SU-DHL-6 (cell line): ENCODE results near the gene PFKFB2.

Source experiments
- H2AFZ ChIP-seq: fragments of 200-600 bp; sonication (generic); 2 replicates; pipeline ENCODE4 v1.6.1; 2014; ENCODE audit warnings: low read depth, mild to moderate bottlenecking, moderate library complexity, mixed read lengths, antibody characterized with exemption, low read length; ENCODE audit not compliant: severe bottlenecking
- H3F3A ChIP-seq: fragments of 200-600 bp; shearing (Covaris generic); 2 replicates; pipeline ENCODE4 v1.6.0; 2016; ENCODE audit warnings: antibody characterized with exemption, mild to moderate bottlenecking; ENCODE audit not compliant: insufficient read depth
- H3K27ac ChIP-seq: fragments of 200-600 bp; sonication (generic); 2 replicates; pipeline ENCODE4 v1.5.1; 2016; ENCODE audit warnings: low read depth, mild to moderate bottlenecking, low read length, moderate library complexity, mixed read lengths
- H3K27me3 ChIP-seq: fragments of 200-600 bp; sonication (generic), shearing (Covaris generic); 2 replicates; pipeline ENCODE4 v1.6.0; 2014; ENCODE audit warnings: mild to moderate bottlenecking, low read length
- H3K36me3 ChIP-seq: fragments of 200-600 bp; sonication (generic); 2 replicates; pipeline ENCODE4 v1.6.1; 2014; ENCODE audit warnings: mild to moderate bottlenecking, low read length, mixed read lengths
- H3K4me2 ChIP-seq: fragments of 300-600, 200-600 bp; shearing (Covaris generic), sonication (generic); 2 replicates; pipeline ENCODE4 v1.6.0; 2014; ENCODE audit warnings: low read length, low read depth, mild to moderate bottlenecking; ENCODE audit not compliant: poor library complexity, severe bottlenecking
- H3K4me3 ChIP-seq: fragments of 200-600 bp; sonication (generic); 2 replicates; pipeline ENCODE4 v1.5.1; 2014; ENCODE audit warnings: antibody characterized with exemption, low read length, mild to moderate bottlenecking, mixed read lengths; ENCODE audit not compliant: insufficient read depth, poor library complexity, severe bottlenecking
- H3K79me2 ChIP-seq: fragments of 200-600 bp; sonication (generic); 2 replicates; pipeline ENCODE4 v1.6.1; 2014; ENCODE audit warnings: mild to moderate bottlenecking, low read length, moderate library complexity; ENCODE audit not compliant: insufficient read depth
- H3K9ac ChIP-seq: fragments of 200-600 bp; sonication (generic); 2 replicates; pipeline ENCODE4 v1.7.0; 2014; ENCODE audit warnings: mild to moderate bottlenecking, low read length
- H3K9me2 ChIP-seq: fragments of 200-600 bp; sonication (generic); replicated peaks from 2 replicates; pipeline ENCODE4 v1.6.1; 2014; ENCODE audit warnings: low read length; ENCODE audit not compliant: insufficient read depth
- H3K9me3 ChIP-seq: fragments of 200-600 bp; sonication (generic); 2 replicates; pipeline ENCODE4 v1.6.1; 2014; ENCODE audit warnings: low read length, mixed read lengths; ENCODE audit not compliant: insufficient read depth
- H4K20me1 ChIP-seq: fragments of 200-600 bp; sonication (generic); 2 replicates; pipeline ENCODE4 v1.6.1; 2014; ENCODE audit warnings: low read depth, mild to moderate bottlenecking, antibody characterized with exemption, low read length, moderate library complexity, mixed read lengths
- CTCF ChIP-seq: fragments of 200-600 bp; sonication (generic); IDR thresholded peaks from one replicate; pipeline ENCODE4 v1.5.1; 2017; ENCODE audit warnings: antibody characterized with exemption, mild to moderate bottlenecking, low read length, moderate library complexity; ENCODE audit not compliant: insufficient read depth, poor library complexity, severe bottlenecking
- EZH2phosphoT487 ChIP-seq: fragments of 200-600 bp; sonication (generic), shearing (Covaris generic); conservative IDR thresholded peaks from 2 replicates; pipeline ENCODE4 v1.6.1; 2018; ENCODE audit warnings: mild to moderate bottlenecking, antibody characterized with exemption, low read length, moderate library complexity, mixed read lengths

The PFKFB2 gene

GRCh38 chr1:207032528-207033017, 20.5 kb upstream of the PFKFB2 start, which contains the start of gene C1orf116:
Gene C1orf116 (minus strand): TSS chr1:207032756. CDS start chr1:207027598, 5,158 bp downstream.
- Histone ChIP-seq H3K27me3 (no peaks in the 10 kb centered on the region), H3K79me2 (no peaks in the 10 kb centered on the region), H4K20me1 (no peaks in the 10 kb centered on the region), H3K27ac (no peak within 1 kb of the TSS), H3K9me2 (no peaks in the 10 kb centered on the region), H3F3A (no peaks in the 10 kb centered on the region), H3K9me3 (no peaks in the 10 kb centered on the region), H3K36me3 (no peaks in the 10 kb centered on the region), H2AFZ (no peak within 1 kb of the TSS), H3K4me2 (no peak within 1 kb of the TSS), H3K9ac (no peak within 1 kb of the TSS), H3K4me3 (no peak within 1 kb of the TSS)
- TF ChIP-seq EZH2phosphoT487 (no peak), CTCF (no peak)

GRCh38 chr1:207033302-207033701, 19.8 kb upstream of the PFKFB2 start:
- no peak overlapping the region for H2AFZ ChIP-seq
- H3K9ac ChIP-seq, result no peak overlapping the region
- no peaks in the 10 kb centered on the region for H3K9me2 ChIP-seq
- no peak overlapping the region for H3K27ac ChIP-seq
- H4K20me1 ChIP-seq, result no peaks in the 10 kb centered on the region
- no peak overlapping the region for H3K4me2 ChIP-seq
- H3K36me3 ChIP-seq, result no peaks in the 10 kb centered on the region
- TF ChIP-seq CTCF, result no peak
- TF ChIP-seq EZH2phosphoT487, result no peak
- H3K79me2 ChIP-seq, result no peaks in the 10 kb centered on the region
- no peaks in the 10 kb centered on the region for H3K9me3 ChIP-seq
- no peak overlapping the region for H3K4me3 ChIP-seq
- H3K27me3 ChIP-seq, result no peaks in the 10 kb centered on the region
- H3F3A ChIP-seq, result no peaks in the 10 kb centered on the region

- H3K27me3 ChIP-seq, result no peaks in the 10 kb centered on the region
- no peak overlapping the region for H3K4me3 ChIP-seq
- no peaks in the 10 kb centered on the region for H3F3A ChIP-seq
- no peak overlapping the region for H3K27ac ChIP-seq
- no peaks in the 10 kb centered on the region for H3K9me3 ChIP-seq
- no peaks in the 10 kb centered on the region for H3K9me2 ChIP-seq
- no peak for TF ChIP-seq EZH2phosphoT487
- TF ChIP-seq CTCF, result no peak
- H4K20me1 ChIP-seq, result no peaks in the 10 kb centered on the region
- H3K36me3 ChIP-seq, result no peaks in the 10 kb centered on the region
- H2AFZ ChIP-seq, result no peak overlapping the region
- no peaks in the 10 kb centered on the region for H3K79me2 ChIP-seq
- no peak overlapping the region for H3K4me2 ChIP-seq
- no peak overlapping the region for H3K9ac ChIP-seq
These were observed 18.9 kb upstream of the PFKFB2 start for GRCh38 chr1:207034208-207034607.
